GM13977 (cell line): Measurements from ENCODE around the gene HDDC3.

ENCODE experiments used
- DNase-seq: peaks from one replicate; pipeline ENCODE4 v3.0.0; 2012; ENCODE audit warnings: low spot score
- CTCF ChIP-seq: IDR thresholded peaks from 2 replicates; pipeline ENCODE4 v1.5.1; 2012; ENCODE audit warnings: mild to moderate bottlenecking, control low read depth; ENCODE audit not compliant: insufficient read depth; ENCODE audit errors: extremely low read depth, missing control alignments
- in situ Hi-C: fragments of 300-500 bp; cut with MboI; formaldehyde crosslinking; loops from one replicate; pipeline ENCODE4 v1.12.0; 2022; ENCODE audit warnings: low sequenced_read_pairs, low pct_unique_long_range_greater_than_20kb, mixed read lengths, inconsistent platforms; ENCODE audit not compliant: unreplicated experiment

Gene HDDC3

GRCh38 chr15:90941038-90941437 is 8.7 kb upstream of the HDDC3 start:
- no peak for DNase-seq
- no peak for TF ChIP-seq CTCF
- in situ Hi-C loops, result no loop called here

GRCh38 chr15:90939756-90940155 is 7.4 kb upstream of the HDDC3 start:
- DNase-seq, result no peak
- no peak for TF ChIP-seq CTCF
- in situ Hi-C loops, result no loop called here

GRCh38 chr15:90938261-90938660 is 5.9 kb upstream of the HDDC3 start:
- no peak for DNase-seq
- TF ChIP-seq CTCF, result no peak
- in situ Hi-C loops, result no loop called here

GRCh38 chr15:90936823-90937222 is 4.5 kb upstream of the HDDC3 start:
- in situ Hi-C loops, result no loop called here
- no peak for TF ChIP-seq CTCF
- DNase-seq, result no peak

- in situ Hi-C loops, result no loop called here
Observed at GRCh38 chr15:90934949-90935751, 2.8 kb upstream of the HDDC3 start, which contains the start of gene UNC45A. Gene UNC45A, plus strand, starts transcription at chr15:90935285. Its CDS starts 40 bp downstream, at chr15:90935325.

GRCh38 chr15:90934256-90934948 is 2.1 kb upstream of the HDDC3 start:
- peak; percentile 92 for DNase-seq
- peak; percentile 97 for TF ChIP-seq CTCF
- in situ Hi-C loops, result no loop called here

More at GRCh38 chr15:90934949-90935751, 2.8 kb upstream of the HDDC3 start, which contains the start of gene UNC45A:
- TF ChIP-seq CTCF, result peak; percentile 5
- DNase-seq, result peak; percentile 98
